GM12801 (cell line): Measurements from ENCODE around the gene PRELID2.

ENCODE experiments used
- TF ChIP-seq, protein P1 (sequence below): IDR thresholded peaks from one replicate; pipeline ENCODE4 v1.5.1; 2011; ENCODE audit warnings: control low read depth; ENCODE audit not compliant: insufficient read length; ENCODE audit errors: extremely low read depth

The PRELID2 gene

DNA sequence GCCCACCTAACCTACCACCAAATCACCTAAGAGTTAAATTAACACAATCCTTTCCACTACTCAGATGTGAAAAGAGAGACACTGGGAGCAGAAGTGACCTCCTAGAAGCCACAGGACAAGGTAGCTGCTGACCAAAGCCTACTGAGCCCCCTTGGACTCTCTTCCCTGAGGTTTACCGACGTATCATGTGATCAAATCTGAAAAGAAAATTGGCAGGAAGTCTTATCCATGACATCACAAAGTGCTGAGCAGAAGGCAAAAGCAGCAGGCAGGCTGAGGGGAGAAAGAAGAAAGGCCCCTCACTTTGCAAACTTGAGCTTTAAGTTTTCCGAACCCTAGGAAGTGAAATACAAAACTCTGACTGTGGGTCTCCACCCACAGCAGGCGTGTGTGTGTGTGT is 11.1 kb downstream of the PRELID2 start:
- TF ChIP-seq, protein P1, sequence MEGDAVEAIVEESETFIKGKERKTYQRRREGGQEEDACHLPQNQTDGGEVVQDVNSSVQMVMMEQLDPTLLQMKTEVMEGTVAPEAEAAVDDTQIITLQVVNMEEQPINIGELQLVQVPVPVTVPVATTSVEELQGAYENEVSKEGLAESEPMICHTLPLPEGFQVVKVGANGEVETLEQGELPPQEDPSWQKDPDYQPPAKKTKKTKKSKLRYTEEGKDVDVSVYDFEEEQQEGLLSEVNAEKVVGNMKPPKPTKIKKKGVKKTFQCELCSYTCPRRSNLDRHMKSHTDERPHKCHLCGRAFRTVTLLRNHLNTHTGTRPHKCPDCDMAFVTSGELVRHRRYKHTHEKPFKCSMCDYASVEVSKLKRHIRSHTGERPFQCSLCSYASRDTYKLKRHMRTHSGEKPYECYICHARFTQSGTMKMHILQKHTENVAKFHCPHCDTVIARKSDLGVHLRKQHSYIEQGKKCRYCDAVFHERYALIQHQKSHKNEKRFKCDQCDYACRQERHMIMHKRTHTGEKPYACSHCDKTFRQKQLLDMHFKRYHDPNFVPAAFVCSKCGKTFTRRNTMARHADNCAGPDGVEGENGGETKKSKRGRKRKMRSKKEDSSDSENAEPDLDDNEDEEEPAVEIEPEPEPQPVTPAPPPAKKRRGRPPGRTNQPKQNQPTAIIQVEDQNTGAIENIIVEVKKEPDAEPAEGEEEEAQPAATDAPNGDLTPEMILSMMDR: no peak

DNA sequence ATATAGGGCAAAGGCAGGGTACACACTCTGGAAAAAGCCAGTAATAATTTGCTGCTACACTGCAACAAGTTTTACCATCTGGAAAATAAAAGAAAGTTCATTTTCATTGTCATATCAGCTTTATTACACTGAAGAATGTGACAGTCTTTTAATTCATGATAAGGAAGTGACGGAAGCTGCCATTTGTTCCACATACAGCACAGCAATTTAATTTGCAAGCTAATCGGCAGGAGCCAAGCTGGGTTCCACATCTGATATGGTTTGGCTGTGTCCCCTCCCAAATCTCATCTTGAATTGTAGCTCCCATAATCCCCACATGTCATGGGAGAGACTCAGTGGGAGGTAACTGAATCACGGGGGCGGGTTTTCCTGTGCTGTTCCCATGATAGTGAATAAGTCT is 16.5 kb downstream of the PRELID2 start:
- TF ChIP-seq, protein P1: no peak

DNA sequence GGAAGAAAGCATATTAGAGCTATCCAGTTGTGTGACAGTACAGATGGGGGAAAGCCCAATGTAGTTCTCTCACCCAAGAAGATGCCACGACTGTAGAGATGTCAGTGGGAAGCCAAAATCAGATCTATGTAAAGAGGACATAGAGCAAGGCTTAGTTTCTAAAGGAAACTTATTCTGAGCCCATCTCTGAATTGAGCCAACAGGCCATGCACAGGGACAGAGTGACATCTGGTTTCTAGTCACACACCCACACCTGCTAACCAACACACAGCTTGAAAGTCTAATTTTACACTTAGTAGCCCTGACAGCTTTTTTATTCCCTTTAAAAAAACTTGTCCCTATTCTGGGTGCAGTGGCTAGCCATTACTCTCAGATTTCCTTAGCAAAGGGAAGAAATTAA is 22.3 kb downstream of the PRELID2 start:
- TF ChIP-seq, protein P1: no peak

DNA sequence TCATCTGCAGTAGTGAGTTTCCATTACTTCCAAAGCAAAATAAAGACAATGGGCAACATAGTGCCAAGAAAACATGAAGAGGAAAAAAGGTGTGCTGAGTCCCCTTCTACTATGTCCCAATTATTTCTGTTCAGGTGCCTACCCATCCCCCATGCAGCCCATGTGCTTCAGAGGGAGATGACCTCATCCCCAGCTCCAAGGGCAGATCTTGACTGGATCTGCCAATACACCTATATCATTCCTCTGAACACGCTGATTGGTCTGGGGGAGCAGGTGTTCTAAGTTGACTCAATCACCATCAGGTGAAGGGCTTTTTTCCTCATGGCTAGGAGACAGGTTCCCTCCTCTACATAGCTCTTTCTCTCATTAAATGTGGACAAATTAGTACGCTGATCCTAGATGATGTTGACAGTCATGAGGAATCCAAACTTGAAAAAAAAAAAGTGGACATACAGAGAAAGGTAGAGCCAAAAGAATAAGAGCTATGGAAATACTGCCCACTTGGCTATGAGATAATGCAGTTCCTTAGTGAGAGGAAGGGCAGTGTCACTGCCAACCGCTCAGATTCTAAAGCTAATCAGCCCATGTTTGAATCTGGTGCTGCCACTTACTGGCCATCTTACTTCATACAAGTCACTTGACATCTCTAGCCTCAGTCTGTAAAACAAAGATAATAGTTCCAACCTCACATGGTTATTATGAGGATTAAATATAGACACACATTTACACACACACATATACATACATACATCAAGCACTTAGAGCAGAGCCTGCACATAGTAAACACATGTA is 23.1 kb downstream of the PRELID2 start:
- TF ChIP-seq, protein P1: no peak

DNA sequence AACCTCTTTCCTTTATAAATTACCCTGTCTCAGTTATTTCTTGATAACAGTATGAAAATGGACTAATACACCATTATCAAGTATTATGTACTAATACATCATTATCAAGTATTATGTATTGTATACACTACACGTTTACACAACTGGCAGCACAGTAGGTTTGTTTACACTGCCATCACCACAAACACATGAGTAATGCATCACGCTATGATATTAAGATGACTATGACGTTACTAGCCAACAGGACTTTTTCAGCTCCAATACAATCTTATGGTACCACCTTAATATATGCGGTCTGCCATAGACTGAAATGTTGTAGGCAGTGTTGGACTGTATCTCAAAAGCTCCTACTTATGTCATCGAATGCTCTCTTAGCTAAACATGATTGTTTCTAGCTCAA is 28.2 kb downstream of the PRELID2 start:
- TF ChIP-seq, protein P1: no peak

DNA sequence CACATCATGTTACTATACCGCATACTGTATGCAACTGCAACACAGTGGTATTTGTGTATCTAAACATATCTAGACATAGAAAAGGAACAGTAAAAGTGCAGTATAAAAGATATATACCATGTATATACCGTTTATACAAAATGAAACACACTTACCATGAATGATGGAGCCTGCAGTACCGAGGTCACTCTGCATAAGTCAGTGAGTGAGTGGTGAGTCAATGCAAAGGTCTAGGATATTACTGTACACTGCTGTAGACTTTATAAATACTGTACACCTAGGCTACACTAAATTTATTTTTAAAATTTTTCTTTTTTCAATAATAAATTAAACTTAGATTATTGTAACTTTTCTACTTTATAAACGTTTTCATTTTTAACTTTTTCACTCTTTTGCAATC is 29.3 kb downstream of the PRELID2 start:
- TF ChIP-seq, protein P1: no peak

DNA sequence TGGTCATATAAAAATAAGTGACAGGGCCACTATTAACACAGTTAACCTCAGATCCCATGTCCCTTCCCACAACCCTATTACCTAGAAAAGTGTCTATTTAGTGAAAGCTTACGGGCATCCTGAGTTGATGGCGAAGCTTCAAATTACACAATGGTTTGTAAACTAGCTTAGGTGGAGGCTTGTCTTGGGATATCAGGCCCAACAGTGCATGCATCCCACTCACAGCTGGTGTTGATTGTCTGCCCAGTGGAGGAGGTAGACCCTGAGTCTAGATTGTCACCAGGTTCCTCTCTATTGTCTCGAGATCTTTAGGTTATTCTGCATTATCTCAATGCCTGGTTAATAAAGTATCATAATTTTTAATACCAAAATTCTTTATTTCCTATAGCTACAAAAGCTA is 30.4 kb downstream of the PRELID2 start:
- TF ChIP-seq, protein P1: no peak
